GM10847 (cell line): Measurements from ENCODE around the gene C2orf74.

Source experiments
- POLR2A ChIP-seq: IDR thresholded peaks from 2 replicates; pipeline ENCODE4 v1.6.1; 2011; ENCODE audit not compliant: insufficient read length; ENCODE audit errors: extremely low read depth

The C2orf74 gene

GRCh38 chr2:61167579-61167978 lies 5.6 kb downstream of the C2orf74 start:
- TF ChIP-seq POLR2A, result no peak

GRCh38 chr2:61172671-61173070 lies 10.7 kb downstream of the C2orf74 start:
- no peak for TF ChIP-seq POLR2A

GRCh38 chr2:61173116-61173515 lies 11.1 kb downstream of the C2orf74 start:
- no peak for TF ChIP-seq POLR2A

DNA sequence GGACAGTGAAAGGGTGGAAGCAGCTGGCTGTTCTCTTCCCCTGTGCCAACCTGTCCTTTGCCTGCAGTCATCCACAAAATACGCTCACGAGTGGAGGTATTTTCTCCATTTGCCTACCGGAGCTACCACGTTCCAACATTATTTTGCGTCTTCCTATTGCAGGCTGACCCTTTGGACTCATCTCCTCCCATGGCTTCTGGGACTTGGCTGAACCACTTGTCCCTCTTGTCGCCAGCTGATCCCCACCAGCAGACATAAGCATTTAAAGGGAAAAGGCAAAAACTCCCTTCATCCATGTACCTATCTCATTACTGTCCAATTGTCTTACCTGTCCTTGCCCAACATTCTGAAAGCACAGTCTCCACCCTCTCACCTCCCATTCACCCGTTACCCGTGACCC lies 13.0 kb downstream of the C2orf74 start:
- TF ChIP-seq POLR2A, result no peak

DNA sequence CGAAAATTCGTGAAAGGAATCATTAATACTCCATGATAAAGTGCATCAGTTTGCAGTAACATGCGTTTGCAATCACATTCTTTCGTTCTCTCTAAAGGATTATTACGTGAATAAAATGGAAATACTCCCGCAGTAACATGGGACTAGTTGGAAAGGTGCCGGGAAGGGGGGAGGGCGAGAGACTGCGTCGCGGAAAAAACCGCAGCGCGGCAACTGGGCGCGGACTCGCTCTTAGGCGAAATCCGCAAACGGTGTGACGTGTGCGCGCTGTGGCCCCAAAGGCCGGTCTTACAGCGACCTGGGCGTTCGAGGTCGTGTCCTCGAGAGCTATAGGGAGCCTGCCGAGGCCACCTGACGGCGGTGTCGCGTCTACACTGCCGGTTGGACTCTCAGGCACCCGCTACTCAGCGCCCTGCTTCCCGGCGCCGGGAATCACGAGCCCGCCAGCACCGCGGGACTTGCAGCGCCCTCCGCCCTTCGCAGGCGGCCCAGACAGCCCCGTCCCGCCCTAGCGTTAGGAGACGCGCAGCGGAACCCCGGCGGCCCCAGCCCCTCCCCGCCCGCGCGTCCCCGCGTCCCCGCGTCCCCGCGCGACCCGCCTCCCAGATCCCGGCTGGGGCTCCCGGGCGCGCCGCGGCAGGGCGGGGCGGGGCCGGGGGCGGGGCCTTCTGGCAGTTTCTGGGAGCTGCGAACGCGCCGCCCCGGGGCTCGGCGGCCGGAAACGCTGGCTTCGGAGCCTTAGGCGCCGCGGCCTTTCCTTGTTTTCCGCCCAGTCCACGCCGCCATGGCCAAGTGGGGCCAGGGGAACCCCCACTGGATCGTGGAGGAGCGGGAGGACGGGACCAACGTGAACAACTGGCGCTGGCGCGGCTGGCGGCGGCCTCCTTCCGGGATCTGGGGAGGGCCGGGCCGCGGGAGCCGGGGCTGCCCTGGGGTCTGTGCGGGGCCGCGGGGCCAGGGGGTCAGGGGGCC lies 15.1 kb downstream of the C2orf74 start:
- peak; percentile 86 for TF ChIP-seq POLR2A

- TF ChIP-seq POLR2A, result no peak
These were observed 15.9 kb downstream of the C2orf74 start for GRCh38 chr2:61177727-61178549.

DNA sequence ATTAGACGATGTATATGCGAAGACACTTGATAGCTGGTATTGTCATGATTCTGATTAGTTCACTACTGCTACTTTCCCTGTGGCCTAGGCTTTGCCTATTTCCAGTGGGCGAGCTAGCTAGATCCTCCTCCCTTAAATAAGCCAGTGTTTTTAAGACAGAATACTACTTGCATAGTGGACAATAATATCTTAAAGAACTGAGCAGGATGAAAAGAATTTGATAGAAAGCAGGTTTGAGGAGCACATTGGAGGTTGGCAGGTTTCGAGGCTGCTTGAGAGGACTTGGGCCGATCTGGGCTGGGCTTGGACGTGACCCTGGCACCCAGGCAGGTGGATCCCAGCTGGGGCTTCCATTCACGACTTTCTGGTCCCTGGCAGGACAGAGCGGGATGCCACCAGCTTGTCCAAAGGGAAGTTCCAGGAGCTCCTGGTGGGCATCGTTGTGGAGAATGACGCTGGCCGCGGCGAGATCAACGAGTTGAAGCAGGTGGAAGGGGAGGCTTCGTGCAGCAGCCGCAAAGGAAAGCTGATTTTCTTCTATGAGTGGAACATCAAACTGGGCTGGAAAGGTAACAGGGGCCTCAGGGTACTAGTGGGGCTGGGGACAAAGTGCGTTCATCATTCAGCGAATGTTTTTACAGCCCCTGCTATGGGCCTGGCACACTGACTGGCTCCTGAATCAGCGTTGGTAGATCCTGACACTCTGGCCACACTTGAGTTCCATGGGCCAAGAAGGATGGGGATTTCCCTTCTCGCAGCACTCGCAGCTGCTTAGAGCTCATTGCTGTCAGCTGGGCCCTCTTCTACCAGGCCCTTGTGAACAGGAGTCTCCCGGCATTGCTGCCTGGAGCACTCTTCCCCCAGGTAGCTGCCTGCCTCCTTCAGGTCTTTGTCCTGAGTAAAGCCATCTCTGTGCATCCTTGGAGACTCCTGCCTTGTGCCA lies 16.9 kb downstream of the C2orf74 start:
- TF ChIP-seq POLR2A, result no peak

GRCh38 chr2:61179701-61180639 lies 18.0 kb downstream of the C2orf74 start:
- no peak for TF ChIP-seq POLR2A

DNA sequence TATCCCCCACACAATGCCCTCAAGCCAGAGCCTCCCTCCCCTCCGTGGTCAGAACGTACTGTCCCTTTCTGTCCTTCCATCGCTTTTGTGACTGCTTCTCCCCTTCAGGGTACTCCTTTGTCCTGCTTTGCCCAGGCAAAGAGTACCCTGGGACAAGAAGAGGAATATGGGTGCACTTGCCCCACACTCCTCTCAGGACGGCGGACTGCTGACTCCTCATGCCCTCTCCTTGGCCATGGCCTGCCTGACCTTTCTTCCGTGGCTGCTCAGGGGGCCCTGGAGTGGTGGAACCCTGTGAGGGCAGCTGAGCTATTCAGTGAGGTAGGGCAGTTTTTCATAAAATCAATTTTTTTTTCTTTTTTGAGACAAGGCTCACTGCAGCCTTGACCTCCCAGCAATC lies 18.7 kb downstream of the C2orf74 start:
- TF ChIP-seq POLR2A, result no peak

DNA sequence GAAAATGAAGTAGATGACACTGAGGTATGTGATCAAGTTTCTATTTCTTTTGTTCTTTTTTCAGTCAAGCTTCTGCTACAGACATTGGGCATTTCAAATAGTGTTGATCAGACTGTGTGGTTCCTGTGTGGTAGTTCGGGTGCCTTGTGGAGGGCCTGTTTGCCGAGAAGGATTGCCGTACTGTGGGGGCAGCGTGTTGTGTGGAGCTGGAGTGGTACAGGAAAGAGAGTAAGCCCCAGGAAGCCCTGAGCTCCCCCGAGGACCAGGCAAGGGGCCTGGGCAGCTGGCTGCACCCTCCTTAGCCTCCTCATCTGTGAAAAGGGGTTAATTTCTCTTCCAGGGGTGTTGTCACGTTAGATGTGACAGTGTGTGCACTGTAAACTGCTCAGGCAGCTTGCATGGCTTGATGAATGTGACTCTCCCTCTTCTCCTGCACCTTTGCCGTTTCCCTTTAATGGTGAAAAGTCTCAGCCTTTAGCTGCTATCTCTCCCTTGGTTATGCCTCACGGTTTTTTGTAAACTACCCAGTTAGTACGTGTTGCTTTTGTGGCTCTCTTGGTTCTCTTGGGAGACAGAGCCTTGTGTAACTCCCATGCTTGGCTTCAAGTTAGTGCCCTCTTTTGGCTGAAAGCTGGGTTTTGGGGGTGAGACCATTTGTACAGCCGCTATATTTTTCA lies 19.5 kb downstream of the C2orf74 start:
- TF ChIP-seq POLR2A, result no peak

GRCh38 chr2:61182059-61182383 lies 20.0 kb downstream of the C2orf74 start:
- TF ChIP-seq POLR2A, result no peak

DNA sequence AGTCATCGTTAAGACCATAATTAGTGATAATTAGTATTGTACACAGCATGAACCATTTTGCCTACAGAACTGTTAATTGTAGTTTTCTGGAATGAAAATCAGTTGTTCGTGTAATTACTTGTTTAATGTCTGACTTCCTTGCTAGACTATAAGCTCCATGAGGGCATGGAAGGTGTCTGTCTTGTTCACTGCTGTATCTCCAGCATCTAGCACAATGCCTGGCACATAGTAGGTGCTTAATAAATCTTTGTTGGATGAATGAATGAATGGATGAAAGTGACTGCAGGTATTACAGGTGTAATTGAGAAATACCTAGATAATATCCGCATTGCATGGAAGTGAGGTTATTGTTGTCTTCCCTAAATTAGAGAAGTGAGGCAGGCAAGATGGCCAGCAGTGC lies 21.8 kb downstream of the C2orf74 start:
- TF ChIP-seq POLR2A, result no peak

DNA sequence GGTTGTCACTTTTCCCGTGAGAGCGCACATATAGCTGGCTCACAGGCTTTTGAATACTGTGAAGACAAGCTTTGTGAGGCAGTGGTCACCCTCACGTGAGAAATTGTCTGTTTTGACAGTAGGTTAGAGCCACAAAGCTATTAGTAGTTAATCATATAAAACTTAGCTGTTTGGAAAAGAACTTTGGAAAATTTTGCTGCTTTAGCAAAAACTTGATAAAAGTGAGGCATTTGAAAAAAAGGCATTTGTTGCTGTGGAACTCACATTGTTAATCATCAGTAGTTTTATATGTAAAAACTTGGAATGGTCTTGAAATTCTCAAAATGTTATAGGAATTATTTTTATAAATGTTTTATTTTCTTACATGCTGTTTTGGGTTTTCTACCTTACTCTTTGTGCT lies 22.3 kb downstream of the C2orf74 start:
- no peak for TF ChIP-seq POLR2A

DNA sequence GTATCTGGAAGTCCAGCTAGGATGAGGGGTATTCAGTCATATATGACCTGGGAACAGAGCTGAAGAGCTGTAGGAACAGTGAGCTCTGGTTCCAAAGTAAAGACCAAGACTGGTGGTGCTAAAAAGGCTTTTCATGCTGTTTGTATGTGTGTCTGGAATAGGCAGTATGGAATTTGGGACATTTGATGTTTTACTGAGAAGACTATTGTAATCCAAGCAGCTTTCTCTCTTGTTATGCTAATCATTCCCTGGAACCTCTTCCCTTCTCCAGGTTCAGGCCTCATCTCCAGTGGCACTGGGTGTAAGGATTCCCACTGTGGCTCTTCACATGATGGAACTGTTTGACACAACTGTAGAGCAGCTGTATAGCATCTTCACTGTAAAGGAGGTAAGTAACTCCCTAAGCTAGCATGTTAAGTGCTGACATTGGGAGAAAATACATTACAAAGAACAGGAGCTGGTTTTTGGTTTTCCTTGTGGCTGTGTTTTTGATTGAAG lies 23.3 kb downstream of the C2orf74 start:
- TF ChIP-seq POLR2A, result no peak

DNA sequence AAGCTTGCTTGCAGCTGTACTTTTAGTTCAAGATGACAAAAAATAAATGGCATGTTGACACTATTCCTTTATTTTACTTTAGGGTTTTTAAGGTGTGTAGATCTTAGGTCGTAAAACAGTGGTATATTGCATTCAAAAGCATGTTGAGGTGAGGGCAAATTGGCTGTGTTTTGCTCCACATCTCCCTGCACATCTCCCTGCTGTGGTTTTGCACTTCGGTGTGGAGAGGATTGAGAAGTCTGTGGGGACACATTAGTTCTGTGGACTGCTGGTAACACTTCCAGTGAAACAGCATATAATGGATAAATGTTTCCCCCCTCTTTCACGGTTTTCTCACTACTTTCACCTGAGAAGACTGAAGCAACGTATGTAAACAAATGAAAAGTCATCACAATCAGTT lies 25.1 kb downstream of the C2orf74 start:
- TF ChIP-seq POLR2A, result no peak
